RWPE1 (cell line): Measurements from ENCODE around the gene FIG4.

Experiments
- CTCF ChIA-PET: fragments of 350-600 bp; sonication (Branson Sonifier 250); formaldehyde crosslinking; extraction: SDS; loops from one replicate; lab custom pipeline; 2021; lab: Yijun Ruan, JAX
- POLR2A ChIA-PET: fragments of 400-600 bp; formaldehyde crosslinking; extraction: SDS; loops from one replicate; lab custom pipeline; 2020; ENCODE audit warnings: antibody characterized with exemption; ENCODE audit not compliant: low non-redundant PET; lab: Yijun Ruan, JAX
- DNase-seq: peaks from one replicate; pipeline ENCODE4 v3.0.0; 2012; ENCODE audit warnings: low spot score
- H3K27ac ChIP-seq: fragments of 450-650 bp; 2 replicates; pipeline ENCODE4 v1.5.1; 2017
- CTCF ChIP-seq: fragments of 450-650 bp; conservative IDR thresholded peaks from 2 replicates; pipeline ENCODE4 v1.5.1; 2017; ENCODE audit warnings: low read depth, mild to moderate bottlenecking

Gene FIG4

GRCh38 chr6:109834595-109835437 lies 143.7 kb downstream of the FIG4 start:
- ChIA-PET POLR2A (no interaction called here), CTCF (interaction anchor here (0.6 kb wide), 1 partner anchor 21 kb away, joined by 3 read pairs; no protein-coding TSS in a partner anchor)
- no peak overlapping the region for H3K27ac ChIP-seq
- TF ChIP-seq CTCF, result no peak
- no peak for DNase-seq

GRCh38 chr6:109840034-109840433 lies 148.9 kb downstream of the FIG4 start:
- no peak for TF ChIP-seq CTCF
- H3K27ac ChIP-seq, result no peak overlapping the region
- ChIA-PET CTCF (no interaction called here), POLR2A (no interaction called here)
- no peak for DNase-seq

- TF ChIP-seq CTCF, result no peak
- POLR2A ChIA-PET, result no interaction called here
- CTCF ChIA-PET, result no interaction called here
- DNase-seq, result no peak
- H3K27ac ChIP-seq, result no peak overlapping the region
Observed at GRCh38 chr6:109840796-109841195, 149.7 kb downstream of the FIG4 start.

- no peak overlapping the region for H3K27ac ChIP-seq
- TF ChIP-seq CTCF, result no peak
- CTCF ChIA-PET, result interaction anchor here (0.6 to 0.7 kb wide), 3 partner anchors 25 to 197 kb away, joined by 3 read pairs; no protein-coding TSS in a partner anchor
- no peak for DNase-seq
- POLR2A ChIA-PET, result no interaction called here
Observed at GRCh38 chr6:109841869-109842268, 150.8 kb downstream of the FIG4 start.

- no peak for DNase-seq
- ChIA-PET POLR2A (no interaction called here), CTCF (no interaction called here)
- no peak overlapping the region for H3K27ac ChIP-seq
- TF ChIP-seq CTCF, result no peak
Observed at GRCh38 chr6:109852713-109853112, 161.6 kb downstream of the FIG4 start.

- no peak for TF ChIP-seq CTCF
- CTCF ChIA-PET, result no interaction called here
- POLR2A ChIA-PET, result no interaction called here
- DNase-seq, result no peak
- no peak overlapping the region for H3K27ac ChIP-seq
Observed at GRCh38 chr6:109853426-109853825, 162.3 kb downstream of the FIG4 start.
